ENCODE data around the gene ADAMTS17.

DNA sequence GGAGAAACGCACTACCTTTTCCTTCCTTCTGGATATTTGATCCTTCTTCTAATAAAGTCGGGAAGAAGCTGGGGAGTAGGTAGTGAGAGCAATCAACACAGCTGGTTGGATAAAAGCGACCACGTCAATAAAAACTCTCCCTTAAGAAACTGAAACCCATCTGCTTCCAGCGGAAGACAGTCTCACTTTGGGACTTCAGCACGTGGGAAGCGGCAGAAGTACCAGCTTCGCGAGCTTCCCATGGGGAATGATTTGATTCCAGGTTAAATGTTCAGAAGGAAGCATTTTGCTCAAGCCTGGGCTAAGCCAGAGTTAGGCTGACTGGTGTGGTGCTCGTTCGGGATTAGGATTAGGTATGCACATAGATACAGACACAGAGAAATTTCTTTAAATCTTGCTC is 346.2 kb downstream of the ADAMTS17 start:
- TF ChIP-seq SAFB2 (IDR thresholded peaks at IDR 0.05; ENCODE audit: borderline replicate concordance, low read depth, low read length, severe bottlenecking) (no peak), RBM25 (IDR thresholded peaks at IDR 0.05; ENCODE audit: low read depth, low read length, severe bottlenecking) (no peak), CCAR2 (IDR thresholded peaks at IDR 0.05; ENCODE audit: low read depth, low read length) (no peak), JUN (IDR thresholded peaks at IDR 0.05; ENCODE audit: borderline replicate concordance, low read depth, low read length) (no peak), JUN (CRISPR knock-in tag; IDR thresholded peaks at IDR 0.05; ENCODE audit: borderline replicate concordance) (no peak), POLR2A (conservative IDR thresholded peaks at IDR 0.05) (no peak), JUND (IDR thresholded peaks at IDR 0.05; ENCODE audit: borderline replicate concordance, low read depth, low read length) (no peak), JUND (tag; IDR thresholded peaks at IDR 0.05; ENCODE audit: borderline replicate concordance, low read depth, low read length) (no peak), EGR1 (conservative IDR thresholded peaks at IDR 0.05) (no peak)
- TF ChIP-seq, protein P1, sequence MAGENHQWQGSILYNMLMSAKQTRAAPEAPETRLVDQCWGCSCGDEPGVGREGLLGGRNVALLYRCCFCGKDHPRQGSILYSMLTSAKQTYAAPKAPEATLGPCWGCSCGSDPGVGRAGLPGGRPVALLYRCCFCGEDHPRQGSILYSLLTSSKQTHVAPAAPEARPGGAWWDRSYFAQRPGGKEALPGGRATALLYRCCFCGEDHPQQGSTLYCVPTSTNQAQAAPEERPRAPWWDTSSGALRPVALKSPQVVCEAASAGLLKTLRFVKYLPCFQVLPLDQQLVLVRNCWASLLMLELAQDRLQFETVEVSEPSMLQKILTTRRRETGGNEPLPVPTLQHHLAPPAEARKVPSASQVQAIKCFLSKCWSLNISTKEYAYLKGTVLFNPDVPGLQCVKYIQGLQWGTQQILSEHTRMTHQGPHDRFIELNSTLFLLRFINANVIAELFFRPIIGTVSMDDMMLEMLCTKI (IDR thresholded peaks at IDR 0.05; ENCODE audit: partially characterized antibody) = no peak
